Activated T-cell treated with anti-CD3 and anti-CD28 coated beads for 48 hours (primary cell): ENCODE measurements around the gene CLEC2B.

Experiments used
- DNase-seq: peaks from one replicate; pipeline ENCODE4 v3.0.0-alpha.2; 2020; ENCODE audit warnings: low read depth

CLEC2B gene

GRCh38 chr12:9808504-9808903 is 60.6 kb downstream of the CLEC2B start:
- no peak for DNase-seq

DNA sequence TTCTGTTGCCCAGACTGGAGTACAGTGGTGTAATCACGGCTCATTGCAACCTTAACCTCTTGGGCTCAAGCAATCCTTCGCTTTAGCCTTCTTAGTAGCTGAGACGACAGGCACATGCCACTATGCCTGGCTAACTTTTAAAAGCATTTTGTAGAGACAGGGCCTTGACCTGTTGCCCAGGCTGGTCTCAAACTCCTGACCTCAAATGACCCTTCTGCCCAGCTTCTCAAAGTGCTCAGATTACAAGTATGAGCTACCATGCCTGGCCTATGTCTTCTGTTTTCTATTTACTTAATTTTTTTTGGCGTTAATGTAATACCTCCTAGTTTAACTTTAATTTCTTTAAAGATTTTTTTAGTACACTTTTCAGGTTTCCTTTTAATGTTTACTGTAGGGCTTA is 62.4 kb downstream of the CLEC2B start:
- DNase-seq = no peak

DNA sequence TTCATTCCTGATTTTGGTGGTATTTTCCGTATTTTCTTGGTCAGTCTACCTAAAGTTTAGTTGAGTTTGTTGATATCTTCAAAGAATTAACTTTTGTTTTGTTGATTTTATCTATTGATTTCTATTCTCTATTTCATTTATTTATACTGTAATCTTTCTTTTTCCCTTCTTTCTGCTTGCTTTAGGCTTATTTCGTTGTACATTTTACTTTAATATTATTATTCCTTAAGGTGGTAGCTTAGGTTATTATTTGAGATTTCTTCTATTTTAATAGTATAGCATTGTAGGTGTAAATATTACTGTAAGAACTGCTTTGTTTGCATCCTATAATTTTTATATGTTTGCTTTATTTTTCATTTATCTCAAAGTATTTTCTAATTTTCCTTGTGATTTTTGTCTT is 63.3 kb downstream of the CLEC2B start:
- DNase-seq = no peak
